IMR-90 (cell line): ENCODE data around the gene HOXC13. TPM values are rescaled to one million over a fixed set of nuclear protein-coding genes. Genes with fewer than 3 reads are reported as not detected.

Experiments used
- ATAC-seq: fragments of 200-7000 bp; cut with Tn5 transposase; 2 replicates; pipeline ENCODE4 v1.9.1; 2020; ENCODE audit warnings: low read depth, mild to moderate bottlenecking, moderate library complexity
- BruUV-seq: library from RNA; stranded (reverse); fragments of 400-500 nt; replicated peaks from 2 replicates; lab custom pipeline; 2021; lab: Mats Ljungman, UMichigan
- CTCF ChIA-PET: fragments of 300-600 bp; formaldehyde crosslinking; extraction: SDS; loops from one replicate; lab custom pipeline; 2021; ENCODE audit warnings: antibody characterized with exemption; lab: Yijun Ruan, JAX
- POLR2A ChIA-PET: fragments of 300-600 bp; sonication (Branson Sonifier 250); formaldehyde crosslinking; loops from one replicate; lab custom pipeline; 2022; ENCODE audit warnings: antibody characterized with exemption; ENCODE audit not compliant: unreplicated experiment; lab: Charles Lee
- DNase-seq: peaks from one replicate; pipeline ENCODE4 v3.0.0; 2013
- H2AFZ ChIP-seq: replicated peaks from 2 replicates; pipeline ENCODE3; 2013; ENCODE audit warnings: low read length, mild to moderate bottlenecking; ENCODE audit not compliant: poor library complexity
- H2AK5ac ChIP-seq: 2 replicates; pipeline ENCODE4 v1.6.1; 2013; ENCODE audit warnings: low read depth, low read length, inconsistent platforms
- H2AK9ac ChIP-seq: replicated peaks from 2 replicates; pipeline ENCODE3; 2013; ENCODE audit warnings: mild to moderate bottlenecking, low read depth, low read length, moderate library complexity; ENCODE audit not compliant: poor library complexity
- H2BK120ac ChIP-seq: 2 replicates; pipeline ENCODE4 v1.6.1; 2013; ENCODE audit warnings: low read depth, low read length, inconsistent platforms
- H2BK15ac ChIP-seq: 3 replicates; pipeline ENCODE4 v1.6.1; 2013; ENCODE audit warnings: low read depth, low read length, inconsistent platforms
- H2BK20ac ChIP-seq: 2 replicates; pipeline ENCODE4 v1.6.1; 2013; ENCODE audit warnings: low read depth, mild to moderate bottlenecking, inconsistent platforms, low read length, moderate library complexity
- H2BK5ac ChIP-seq: 2 replicates; pipeline ENCODE4 v1.6.1; 2013; ENCODE audit warnings: mild to moderate bottlenecking, low read depth, low read length, inconsistent platforms; ENCODE audit not compliant: poor library complexity, severe bottlenecking
- H3K14ac ChIP-seq: replicated peaks from 2 replicates; pipeline ENCODE4 v1.6.1; 2013; ENCODE audit warnings: low read depth, low read length, inconsistent platforms
- H3K18ac ChIP-seq: 2 replicates; pipeline ENCODE4 v1.6.1; 2013; ENCODE audit warnings: low read depth, low read length, control low read depth
- H3K23ac ChIP-seq: 2 replicates; pipeline ENCODE4 v1.6.1; 2013; ENCODE audit warnings: low read depth, low read length, inconsistent platforms
- H3K27ac ChIP-seq: 2 replicates; pipeline ENCODE4 v1.5.1; 2013; ENCODE audit warnings: mild to moderate bottlenecking, control low read depth, low read length; ENCODE audit not compliant: insufficient read depth
- H3K27me3 ChIP-seq: 2 replicates; pipeline ENCODE4 v1.6.1; 2013; ENCODE audit warnings: low read length; ENCODE audit not compliant: control insufficient read depth, insufficient read depth
- H3K36me3 ChIP-seq: 2 replicates; pipeline ENCODE4 v1.6.1; 2013; ENCODE audit warnings: low read length, mixed read lengths; ENCODE audit not compliant: control insufficient read depth, insufficient read depth
- H3K4ac ChIP-seq: 2 replicates; pipeline ENCODE4 v1.6.1; 2013; ENCODE audit warnings: low read depth, low read length, inconsistent platforms
- H3K4me1 ChIP-seq: 2 replicates; pipeline ENCODE4 v1.6.1; 2013; ENCODE audit warnings: low read length, mixed read lengths; ENCODE audit not compliant: control insufficient read depth, insufficient read depth
- H3K4me2 ChIP-seq: 2 replicates; pipeline ENCODE4 v1.6.1; 2013; ENCODE audit warnings: low read depth, mild to moderate bottlenecking, control low read depth, low read length, moderate library complexity
- H3K4me3 ChIP-seq: 2 replicates; pipeline ENCODE4 v1.5.1; 2013; ENCODE audit warnings: low read depth, mild to moderate bottlenecking, control low read depth, low read length, moderate library complexity; ENCODE audit not compliant: insufficient read depth
- H3K56ac ChIP-seq: 2 replicates; pipeline ENCODE4 v1.6.1; 2013; ENCODE audit warnings: low read length, inconsistent platforms; ENCODE audit not compliant: insufficient read depth; ENCODE audit errors: extremely low read depth
- H3K79me1 ChIP-seq, 2 experiments: 2 replicates each; pipeline ENCODE4 v1.6.1; 2013; ENCODE audit warnings: low read length in 2 of 2, inconsistent platforms in 1 of 2, low read depth in 1 of 2
- H3K9ac ChIP-seq: 2 replicates; pipeline ENCODE4 v1.6.1; 2013; ENCODE audit warnings: low read depth, low read length, control low read depth
- H3K9me1 ChIP-seq: 2 replicates; pipeline ENCODE4 v1.6.1; 2013; ENCODE audit warnings: low read length, inconsistent platforms; ENCODE audit not compliant: insufficient read depth
- H3K9me3 ChIP-seq: 2 replicates; pipeline ENCODE4 v1.6.1; 2013; ENCODE audit warnings: low read length; ENCODE audit not compliant: control insufficient read depth, insufficient read depth
- H4K20me1 ChIP-seq: 2 replicates; pipeline ENCODE4 v1.6.1; 2013; ENCODE audit warnings: low read length, inconsistent platforms; ENCODE audit not compliant: insufficient read depth
- H4K5ac ChIP-seq: 2 replicates; pipeline ENCODE4 v1.6.1; 2013; ENCODE audit warnings: mild to moderate bottlenecking, low read depth, low read length, control low read depth
- H4K8ac ChIP-seq, 2 experiments: 2 replicates each; pipeline ENCODE4 v1.6.1; 2013; ENCODE audit warnings: low read depth in 2 of 2, low read length in 2 of 2, control low read depth in 1 of 2, inconsistent platforms in 1 of 2
- H4K91ac ChIP-seq: 2 replicates; pipeline ENCODE4 v1.6.1; 2013; ENCODE audit warnings: low read depth, low read length, inconsistent platforms; ENCODE audit not compliant: insufficient read depth
- BHLHE40 ChIP-seq: fragments of 150-350 bp; IDR thresholded peaks from 2 replicates; pipeline ENCODE4 v1.6.1; 2016; ENCODE audit warnings: mild to moderate bottlenecking, low read depth, low read length
- CEBPB ChIP-seq: IDR thresholded peaks from 2 replicates; pipeline ENCODE4 v1.6.1; 2012; ENCODE audit warnings: low read depth, low read length, improper control_type of control experiment
- CHD1 ChIP-seq: IDR thresholded peaks from 2 replicates; pipeline ENCODE4 v1.6.1; 2012; ENCODE audit warnings: low read depth, low read length, improper control_type of control experiment
- CTCF ChIP-seq: conservative IDR thresholded peaks from 2 replicates; pipeline ENCODE4 v1.5.1; 2012; ENCODE audit warnings: mild to moderate bottlenecking, low read depth, low read length, improper control_type of control experiment
- ELK1 ChIP-seq: fragments of 150-350 bp; IDR thresholded peaks from 2 replicates; pipeline ENCODE4 v1.6.1; 2016; ENCODE audit warnings: low read depth, mild to moderate bottlenecking, low read length, moderate library complexity, borderline replicate concordance
- FOS ChIP-seq: fragments of 150-350 bp; IDR thresholded peaks from 2 replicates; pipeline ENCODE4 v1.6.1; 2016; ENCODE audit warnings: low read depth, low read length
- MAFK ChIP-seq: IDR thresholded peaks from 2 replicates; pipeline ENCODE4 v1.6.1; 2012; ENCODE audit warnings: low read depth, low read length, improper control_type of control experiment
- MAZ ChIP-seq: IDR thresholded peaks from 2 replicates; pipeline ENCODE4 v1.6.1; 2012; ENCODE audit warnings: low read depth, mild to moderate bottlenecking, low read length, improper control_type of control experiment, moderate library complexity, borderline replicate concordance
- MXI1 ChIP-seq: IDR thresholded peaks from 2 replicates; pipeline ENCODE4 v1.6.1; 2012; ENCODE audit warnings: low read depth, mild to moderate bottlenecking, low read length, moderate library complexity, borderline replicate concordance
- NFE2L2 ChIP-seq: fragments of 150-350 bp; IDR thresholded peaks from 2 replicates; pipeline ENCODE4 v1.6.1; 2016; ENCODE audit warnings: low read depth, mild to moderate bottlenecking, low read length
- POLR2A ChIP-seq: IDR thresholded peaks from 2 replicates; pipeline ENCODE4 v1.6.1; 2012; ENCODE audit warnings: mild to moderate bottlenecking, low read depth, low read length
- RAD21 ChIP-seq: IDR thresholded peaks from 2 replicates; pipeline ENCODE4 v1.6.1; 2012; ENCODE audit warnings: low read length, improper control_type of control experiment
- RCOR1 ChIP-seq: IDR thresholded peaks from 2 replicates; pipeline ENCODE4 v1.6.1; 2012; ENCODE audit warnings: mild to moderate bottlenecking, low read length, improper control_type of control experiment; ENCODE audit not compliant: insufficient replicate concordance
- RFX5 ChIP-seq: IDR thresholded peaks from 2 replicates; pipeline ENCODE4 v1.8.0; 2012; ENCODE audit warnings: low read depth, mild to moderate bottlenecking, low read length, moderate library complexity
- SMC3 ChIP-seq: fragments of 150-350 bp; IDR thresholded peaks from 2 replicates; pipeline ENCODE4 v1.6.1; 2016; ENCODE audit warnings: low read depth, mild to moderate bottlenecking, antibody characterized with exemption, low read length, moderate library complexity
- USF2 ChIP-seq: fragments of 150-350 bp; IDR thresholded peaks from 2 replicates; pipeline ENCODE4 v1.6.1; 2017; ENCODE audit warnings: mild to moderate bottlenecking, antibody characterized with exemption, low read length, low read depth
- WGBS, 2 experiments: methylation state at CpG; one replicate each; pipeline versions ENCODE4 v1.1.5 to v1.1.7; 2013; ENCODE audit warnings: missing lambda C conversion rate in 2 of 2; ENCODE audit not compliant: insufficient read length in 1 of 2; ENCODE audit errors: extremely low coverage in 2 of 2; 5-methylcytosine and 5-hydroxymethylcytosine counted together
- dilution Hi-C: fragments of 300-500 bp; cut with HindIII; formaldehyde crosslinking; loops from one replicate; pipeline ENCODE4 v1.14.3; 2018; ENCODE audit warnings: low sequenced_read_pairs; ENCODE audit not compliant: unreplicated experiment
- in situ Hi-C: fragments of 300-500 bp; cut with MboI; formaldehyde crosslinking; loops from 3 replicates; pipeline ENCODE4 v1.14.3; 2019; ENCODE audit warnings: low sequenced_read_pairs, inconsistent platforms, mixed read lengths
- intact Hi-C: fragments of 100-400 bp; cut with micrococcal nuclease; formaldehyde crosslinking; loops from 2 replicates; pipeline ENCODE4 v1.10.0; 2022
- polyA plus RNA-seq, 3 experiments: library from polyadenylated mRNA; depleted of rRNA; stranded (reverse); fragments of >200 nt; gene quantifications; 2 replicates each; pipeline ENCODE4 v1.2.3, GENCODE V29; 2012; ENCODE audit warnings: low replicate concordance in 1 of 3
- total RNA-seq: library from RNA; depleted of rRNA; stranded (reverse); fragments of >200 nt; gene quantifications from 2 replicates; pipeline ENCODE4 v1.2.3, GENCODE V29; 2012

Gene HOXC13
- total and polyA plus RNA-seq, 2 of the 4 experiments (the other 2 are of a cell fraction) = not detected

GRCh38 chr12:53975479-53976152, 37.0 kb downstream of the HOXC13 start:
- Histone ChIP-seq H3K79me1 (no peaks in the 10 kb centered on the region), H3K23ac (no peak overlapping the region), H2AK9ac (no peak overlapping the region), H3K18ac (no peak overlapping the region), H2BK15ac (no peak overlapping the region), H4K91ac (no peak overlapping the region), H3K27me3 (peaks cover 95% of the 10 kb centered on the region), H3K14ac (no peak overlapping the region), H3K27ac (no peak overlapping the region), H3K4me2 (no peak overlapping the region), H2AK5ac (no peak overlapping the region), H2BK5ac (no peak overlapping the region), H3K9me3 (peaks cover 16% of the 10 kb centered on the region), H2AFZ (peak overlapping the region; percentile 14), H3K4me3 (no peak overlapping the region), H2BK120ac (no peak overlapping the region), H3K36me3 (no peaks in the 10 kb centered on the region), H3K9ac (no peak overlapping the region), H2BK20ac (no peak overlapping the region), H3K4ac (no peak overlapping the region), H3K56ac (no peak overlapping the region), H3K9me1 (no peaks in the 10 kb centered on the region), H4K5ac (no peak overlapping the region), H3K4me1 (peaks cover 2% of the 10 kb centered on the region; the same call in 1 of the 2 replicates), H4K20me1 (peaks cover 2% of the 10 kb centered on the region; the same call in 1 of the 2 replicates), H4K8ac (no peak overlapping the region)
- BruUV-seq = no TSS peak
- WGBS, 2 experiments = 16% methylated on average over 5 of the region's 31 CpGs; no CpG with 5 or more reads in 1 of the 2 experiments
- dilution Hi-C loops = no loop called here
- in situ Hi-C loops = no loop called here
- intact Hi-C loops = no loop called here
- no peak for TF ChIP-seq ELK1
- no peak for TF ChIP-seq RCOR1
- no peak for TF ChIP-seq SMC3
- no peak for TF ChIP-seq USF2
- TF ChIP-seq FOS = no peak
- TF ChIP-seq MAZ = no peak
- TF ChIP-seq POLR2A = no peak
- TF ChIP-seq MXI1 = no peak
- TF ChIP-seq CEBPB = no peak
- TF ChIP-seq NFE2L2 = no peak
- TF ChIP-seq BHLHE40 = no peak
- TF ChIP-seq CHD1 = no peak
- no peak for TF ChIP-seq MAFK
- no peak for TF ChIP-seq RFX5
- no peak for TF ChIP-seq CTCF
- no peak for TF ChIP-seq RAD21
- CTCF ChIA-PET = interaction anchor here (0.6 kb wide), 1 partner anchor 98 kb away, joined by 3 read pairs; no protein-coding TSS in a partner anchor
- ATAC-seq (no peak), DNase-seq (no peak)
- POLR2A ChIA-PET = no interaction called here
